HepG2 (cell line): ENCODE measurements around the gene FAM50A.

Experiments
- BCL3 ChIP-seq: sonication (generic); formaldehyde crosslinking; IDR thresholded peaks from 2 replicates; pipeline ENCODE4 v1.5.1; 2020; ENCODE audit warnings: mild to moderate bottlenecking, missing genetic modification reagents, moderate library complexity
- CTCF ChIP-seq: sonication (generic); formaldehyde crosslinking; IDR thresholded peaks from 2 replicates; pipeline ENCODE4 v1.5.0; 2020; ENCODE audit warnings: mild to moderate bottlenecking, missing genetic modification reagents, moderate library complexity
- POLR2AphosphoS5 ChIP-seq: IDR thresholded peaks from 2 replicates; pipeline ENCODE4 v1.6.1; 2012; ENCODE audit warnings: low read depth, low read length
- REST ChIP-seq, 2 experiments: IDR thresholded peaks; 2 replicates each; pipeline ENCODE4 v1.6.1; 2011 to 2012; ENCODE audit warnings: low read length in 2 of 2, borderline replicate concordance in 1 of 2, low read depth in 1 of 2, mild to moderate bottlenecking in 1 of 2, moderate library complexity in 1 of 2
- RXRB ChIP-seq: IDR thresholded peaks from 2 replicates; pipeline ENCODE4 v1.6.1; 2016; ENCODE audit warnings: borderline replicate concordance, missing genetic modification reagents, missing compliant biosample characterization
- TCF7 ChIP-seq: sonication (generic); IDR thresholded peaks from 2 replicates; pipeline ENCODE4 v1.6.1; 2016; ENCODE audit warnings: antibody characterized with exemption, low read depth
- ZNF552 ChIP-seq: sonication (generic); formaldehyde crosslinking; IDR thresholded peaks from 2 replicates; pipeline ENCODE4 v1.9.0; 2022; ENCODE audit warnings: missing genetic modification reagents, mild to moderate bottlenecking, borderline replicate concordance

GRCh38 chrX:154484255-154485149 lies 40.6 kb downstream of the FAM50A start:
- TF ChIP-seq REST (IDR thresholded peaks at IDR 0.05; ENCODE audit: borderline replicate concordance in 1 of 2, low read depth in 1 of 2, low read length in 2 of 2) (no peak), RXRB (CRISPR knock-in tag) (no peak), TCF7 (no peak), BCL3 (no peak), ZNF552 (CRISPR knock-in tag) (no peak), POLR2AphosphoS5 (no peak), CTCF (CRISPR knock-in tag) (no peak)
